GM18520 (cell line): ENCODE measurements around the gene VRK3.
"Not testable (repeated sequence)": the region's sequence is repeated elsewhere in the genome, so short reads cannot be mapped to it uniquely, and the experiment has no call there.

Source experiments
- ATAC-seq: cut with Tn5 transposase; IDR thresholded peaks from one replicate; pipeline ENCODE4 v1.9.1; 2021; ENCODE audit not compliant: unreplicated experiment

VRK3 gene

DNA sequence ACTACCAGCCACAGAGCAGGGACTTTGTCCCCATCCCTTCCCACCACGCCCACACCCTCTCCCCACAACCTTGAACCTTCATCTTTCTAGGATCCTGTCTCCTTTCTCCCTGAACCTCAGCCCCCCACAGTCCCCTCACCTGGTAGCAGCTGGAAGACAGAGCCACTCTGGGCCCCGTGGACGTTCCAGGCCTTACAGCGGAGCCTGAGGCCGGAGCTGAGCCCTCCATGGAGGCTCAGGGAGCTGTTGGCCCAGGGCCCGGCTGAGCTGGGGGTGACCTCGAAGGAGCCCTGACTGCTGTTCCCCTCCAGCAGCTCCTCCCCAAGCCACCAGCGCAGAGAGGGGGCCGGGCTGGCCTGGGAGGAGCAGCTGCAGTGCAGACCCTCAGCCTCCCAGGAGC lies 67.0 kb downstream of the VRK3 start:
- ATAC-seq, result not testable (repeated sequence)

DNA sequence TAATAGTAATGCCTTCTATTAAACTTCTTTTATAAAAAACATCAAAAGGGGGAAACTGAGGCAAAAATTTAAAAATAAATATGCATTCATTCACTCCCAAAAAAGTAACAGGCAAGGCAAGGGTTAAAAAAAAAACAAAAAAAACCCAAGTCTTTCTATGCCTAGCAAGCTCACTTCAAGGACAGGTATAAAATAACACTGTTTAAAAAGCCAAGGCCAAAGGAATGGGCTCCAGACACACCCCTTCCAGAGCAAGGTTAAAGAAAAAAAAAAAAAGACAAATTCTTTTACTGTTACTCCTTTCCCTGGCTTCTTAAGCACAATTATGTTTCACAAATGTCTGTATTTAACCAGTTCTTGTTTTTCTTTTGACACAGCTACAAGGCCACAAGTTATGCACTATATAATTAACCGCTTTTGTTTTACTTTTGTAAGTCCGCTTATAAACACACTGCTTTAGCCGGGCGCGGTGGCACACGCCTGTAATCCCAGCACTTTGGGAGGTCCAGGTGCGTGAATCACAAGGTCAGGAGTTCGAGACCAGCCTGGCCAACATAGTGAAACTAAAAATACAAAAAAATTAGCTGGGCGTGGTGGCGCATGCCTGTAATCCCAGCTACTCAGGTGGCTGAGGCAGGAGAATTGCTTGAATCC lies 67.8 kb downstream of the VRK3 start:
- ATAC-seq, result no peak

DNA sequence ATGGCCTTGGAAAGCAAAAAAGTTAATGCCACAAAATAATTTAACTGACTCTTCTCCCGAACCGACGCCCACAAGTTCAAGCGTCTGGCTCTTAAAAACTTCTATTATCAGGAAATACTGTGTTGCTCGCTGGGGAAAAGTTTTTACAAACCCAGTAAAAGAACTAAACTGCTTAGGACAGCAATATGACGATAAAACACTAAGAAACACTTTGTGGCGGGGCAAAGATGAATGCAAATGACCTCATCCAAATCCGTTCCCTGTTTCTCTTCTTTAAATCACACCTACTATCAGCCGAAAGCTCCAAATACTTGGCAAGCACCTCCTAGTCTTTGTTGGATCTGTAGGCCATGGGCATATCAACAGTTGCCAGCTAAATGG lies 69.1 kb downstream of the VRK3 start:
- no peak for ATAC-seq

DNA sequence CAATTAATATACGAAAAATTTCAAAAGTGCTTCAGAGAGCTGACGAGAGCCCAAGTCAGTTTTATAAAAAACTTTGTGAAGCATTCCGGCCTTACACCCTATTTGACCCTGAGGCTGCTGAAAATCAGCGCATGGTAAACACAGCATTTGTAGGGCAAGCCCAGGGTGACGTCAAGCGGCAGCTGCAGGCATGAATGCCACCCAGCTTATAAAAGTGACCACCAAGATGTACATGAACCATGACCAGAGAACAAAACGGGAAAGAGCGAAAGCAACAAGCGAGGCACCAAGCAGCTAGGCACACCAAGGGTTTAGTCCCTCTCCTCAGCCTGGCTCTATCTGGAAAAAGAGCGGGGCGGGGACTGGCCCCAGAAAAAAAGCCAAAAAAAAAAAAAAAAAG lies 70.2 kb downstream of the VRK3 start:
- no peak for ATAC-seq

DNA sequence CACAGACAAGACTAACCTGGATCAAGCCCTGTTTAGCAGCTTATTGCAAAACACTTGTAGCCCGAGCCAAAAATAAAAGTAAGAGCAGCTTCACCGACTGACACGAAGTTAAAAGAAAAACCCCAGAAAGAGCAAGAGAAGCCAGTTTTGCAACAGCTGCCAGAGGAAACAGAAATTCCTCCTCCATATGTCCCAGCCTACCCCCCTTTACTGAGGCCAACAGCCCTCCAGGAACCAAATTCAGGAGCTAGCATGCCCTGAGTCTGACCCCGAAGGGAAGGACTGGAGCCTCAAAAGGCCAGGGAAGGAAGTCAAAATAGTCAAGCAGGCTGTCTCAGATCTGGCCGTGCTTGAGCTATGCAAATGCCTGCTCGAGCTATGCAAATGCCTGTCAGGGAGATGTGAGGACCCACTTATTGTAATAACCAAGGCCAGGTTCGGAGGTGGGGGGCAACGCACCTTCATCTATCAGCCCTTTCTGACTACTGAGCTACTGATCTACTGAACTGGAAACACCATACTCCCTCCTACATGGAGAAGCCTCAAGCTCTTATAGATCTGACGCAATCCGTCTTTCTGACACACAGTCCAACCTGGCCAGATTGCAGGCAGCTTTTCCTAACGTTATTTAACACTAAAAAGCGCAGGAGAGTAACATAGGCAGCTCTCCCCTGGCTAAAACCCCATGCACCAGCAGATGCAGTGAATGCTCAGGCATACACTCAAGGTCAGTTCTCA lies 70.9 kb downstream of the VRK3 start:
- ATAC-seq, result no peak

DNA sequence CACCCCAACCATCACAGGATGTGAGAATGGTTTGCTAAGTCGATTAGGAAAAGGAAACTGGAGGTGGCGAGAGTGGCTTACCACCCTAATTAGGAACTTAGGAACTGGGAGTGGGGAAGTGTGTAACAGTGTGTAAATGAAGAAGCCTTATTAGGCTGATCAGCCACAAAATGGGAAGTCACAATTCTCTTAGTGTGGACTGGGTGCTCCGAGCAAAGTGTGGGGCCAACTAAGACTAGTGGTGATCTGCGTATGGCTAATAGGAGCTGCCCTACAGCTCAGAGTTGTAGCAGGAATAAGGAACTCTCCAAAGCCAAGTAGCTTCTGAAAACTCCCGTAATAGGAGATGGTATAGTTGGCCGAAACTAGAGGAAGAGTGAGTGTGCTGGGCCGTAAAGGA lies 71.8 kb downstream of the VRK3 start:
- no peak for ATAC-seq

DNA sequence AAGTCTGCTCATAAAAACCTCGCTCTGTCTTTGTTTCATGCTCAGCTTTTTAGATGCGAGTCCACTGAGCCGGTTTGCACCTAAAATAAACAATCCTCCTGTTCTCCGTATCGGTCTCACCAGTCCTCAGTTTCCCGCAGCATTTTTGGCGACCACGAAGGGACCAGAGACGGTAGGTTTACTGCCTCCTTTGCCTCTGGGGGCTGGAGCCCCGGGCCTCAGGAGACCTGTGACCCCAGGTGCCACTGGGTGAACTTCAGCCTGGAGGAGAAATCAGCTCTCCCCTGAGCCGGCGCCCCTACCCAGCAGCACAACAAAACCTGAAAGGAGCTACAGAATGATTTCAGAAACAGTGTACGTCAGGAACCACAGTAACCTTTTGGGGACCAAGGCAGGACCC lies 72.3 kb downstream of the VRK3 start:
- ATAC-seq, result no peak

DNA sequence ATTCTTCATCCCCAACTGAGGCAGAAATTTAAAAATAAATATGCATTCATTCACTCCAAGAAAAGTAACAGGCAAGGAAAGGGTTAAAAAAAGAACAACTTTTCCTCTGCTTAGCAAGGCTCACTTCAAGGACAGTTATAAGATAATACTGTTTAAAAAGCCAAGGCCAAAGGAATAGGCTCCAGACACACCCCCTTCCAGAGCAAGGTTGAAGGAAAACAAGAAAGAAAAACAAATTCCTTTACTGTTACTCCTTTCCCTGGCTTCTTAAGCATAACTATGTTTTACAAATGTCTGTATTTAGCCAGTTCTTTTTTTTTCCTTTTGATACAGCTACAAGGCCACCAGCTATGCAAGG lies 72.7 kb downstream of the VRK3 start:
- no peak for ATAC-seq

DNA sequence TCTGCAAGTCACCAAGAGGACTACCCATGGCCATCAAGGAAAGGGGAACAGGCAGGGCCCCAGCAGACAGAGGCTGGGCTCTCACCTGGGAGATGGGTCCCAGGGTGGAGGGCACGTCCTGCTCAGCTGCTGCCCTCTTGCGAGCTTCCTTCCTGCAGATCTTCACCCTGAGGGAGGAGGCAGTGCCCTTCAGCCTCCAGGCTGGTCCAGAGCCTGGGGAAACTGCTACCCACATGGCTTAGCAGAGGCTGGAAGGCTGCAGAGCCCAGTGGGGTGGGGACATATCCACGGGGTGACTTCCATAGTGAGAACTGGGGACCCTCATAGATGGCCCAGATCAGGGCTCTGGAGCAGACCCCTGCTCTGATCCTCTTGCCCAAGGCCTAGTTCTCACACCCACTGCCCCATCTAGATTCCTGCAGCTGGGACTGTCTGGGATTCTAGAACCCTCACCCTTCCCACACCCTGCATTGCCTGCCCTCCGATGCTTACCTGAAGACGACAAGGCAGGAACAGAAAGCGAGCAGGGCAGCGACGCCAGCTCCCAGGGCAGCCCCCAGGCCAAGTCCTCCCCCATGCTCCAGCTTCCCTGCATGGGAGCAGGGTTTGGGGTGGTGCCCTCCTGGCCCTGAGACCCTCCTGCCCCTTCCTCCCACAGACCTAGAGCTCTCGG lies 73.2 kb downstream of the VRK3 start:
- no peak for ATAC-seq

DNA sequence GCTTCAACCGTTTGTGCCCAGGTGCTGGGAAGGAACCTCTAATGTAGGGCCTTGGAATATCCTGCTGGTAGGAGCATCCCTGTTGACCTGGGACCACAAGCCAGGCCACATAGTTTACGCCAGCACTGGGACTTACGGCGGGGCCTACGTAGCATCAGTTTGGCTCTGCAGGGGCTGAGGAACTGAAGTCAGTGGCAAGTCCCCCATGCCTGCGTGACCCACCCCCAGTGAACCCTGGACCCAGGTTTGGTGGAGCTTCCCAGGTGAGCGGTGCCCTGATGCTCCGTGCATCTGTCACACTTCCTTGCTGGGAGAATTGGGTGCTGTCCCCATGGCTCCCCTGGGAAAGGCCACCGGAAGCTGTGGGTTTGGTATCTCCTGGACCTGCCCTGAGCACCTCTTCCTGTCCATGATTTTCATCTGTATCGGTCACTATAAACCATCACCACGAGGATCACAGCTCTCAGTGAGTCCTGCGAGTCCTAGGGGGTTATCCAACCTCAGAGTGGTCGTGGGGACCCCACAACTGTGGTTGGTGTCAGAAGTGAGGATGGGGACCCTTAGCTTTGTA lies 74.1 kb downstream of the VRK3 start:
- ATAC-seq, result no peak

DNA sequence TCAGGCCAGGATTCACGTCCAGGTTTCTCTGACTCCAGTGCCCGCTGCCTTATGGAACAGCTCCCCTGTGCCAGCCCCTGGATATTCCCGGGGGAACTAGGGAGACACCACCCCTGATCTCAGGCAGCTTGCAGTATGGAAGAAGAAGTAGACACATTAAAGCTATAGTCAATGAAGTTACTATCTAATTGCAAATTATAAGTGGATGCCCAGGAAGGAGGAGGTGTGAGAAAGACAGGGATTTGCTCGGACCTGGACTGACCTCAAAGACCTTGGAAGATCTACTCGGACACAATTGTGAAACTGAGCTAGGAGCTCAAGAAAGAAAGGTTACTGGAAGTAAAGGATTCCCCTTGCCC lies 74.6 kb downstream of the VRK3 start:
- ATAC-seq, result no peak

DNA sequence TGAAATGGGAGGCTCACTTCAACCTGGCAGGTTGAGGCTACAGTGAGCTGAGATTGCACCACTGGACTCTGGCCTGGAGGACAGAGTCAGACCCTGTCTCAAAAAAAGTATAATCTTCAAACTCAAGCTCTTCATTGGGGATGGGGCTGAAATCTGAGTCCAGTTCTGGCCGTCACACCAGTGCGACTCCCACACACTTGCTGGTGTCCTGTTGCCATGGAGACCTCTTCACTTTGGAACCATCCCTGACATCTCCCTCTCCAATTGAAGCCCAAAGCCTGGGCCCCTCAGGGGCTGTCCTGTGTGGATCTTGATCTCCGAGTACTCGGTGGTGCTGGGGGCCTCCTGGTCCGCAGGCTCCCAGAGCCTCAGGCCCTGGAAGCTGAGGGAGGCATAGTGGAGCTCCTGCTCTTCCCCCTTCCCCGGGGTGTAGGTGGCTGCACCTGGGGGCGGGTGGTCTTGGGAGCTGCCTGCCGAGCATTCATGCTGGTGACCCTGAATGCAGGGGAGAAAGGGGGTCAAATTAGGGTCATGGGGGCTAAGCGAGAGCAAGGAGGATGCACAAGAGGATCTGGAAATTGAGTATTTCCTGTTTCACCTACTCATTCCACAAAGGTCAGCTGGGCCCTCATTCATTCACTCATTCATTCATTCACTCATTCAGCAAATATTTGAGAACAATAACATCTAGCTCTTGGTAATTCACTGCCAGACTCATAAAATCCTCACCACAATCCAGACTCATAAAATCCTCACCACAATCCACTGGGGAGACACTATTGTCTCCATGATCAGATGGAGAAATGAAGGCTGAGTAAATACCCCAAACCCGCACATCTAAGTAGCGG lies 75.2 kb downstream of the VRK3 start:
- ATAC-seq, result no peak

DNA sequence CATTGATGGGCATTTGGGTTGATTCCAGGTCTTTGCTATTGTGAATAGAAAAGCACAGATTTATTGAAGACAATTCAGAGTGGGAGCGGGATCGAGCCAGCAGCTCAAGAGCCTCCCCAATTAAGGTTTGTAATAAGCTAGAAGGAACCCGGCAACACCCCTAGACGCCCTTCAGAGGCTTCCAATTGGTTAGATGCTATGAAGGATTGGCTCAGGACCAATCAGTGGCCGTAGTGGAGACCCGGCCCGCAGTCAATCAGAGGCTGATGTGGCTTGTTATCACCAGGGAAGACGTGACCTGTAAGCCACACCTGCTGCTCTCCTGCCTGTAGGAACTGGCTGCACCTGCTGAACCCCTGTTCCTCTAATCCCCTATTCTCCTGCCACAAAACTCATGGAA lies 78.8 kb downstream of the VRK3 start:
- no peak for ATAC-seq

DNA sequence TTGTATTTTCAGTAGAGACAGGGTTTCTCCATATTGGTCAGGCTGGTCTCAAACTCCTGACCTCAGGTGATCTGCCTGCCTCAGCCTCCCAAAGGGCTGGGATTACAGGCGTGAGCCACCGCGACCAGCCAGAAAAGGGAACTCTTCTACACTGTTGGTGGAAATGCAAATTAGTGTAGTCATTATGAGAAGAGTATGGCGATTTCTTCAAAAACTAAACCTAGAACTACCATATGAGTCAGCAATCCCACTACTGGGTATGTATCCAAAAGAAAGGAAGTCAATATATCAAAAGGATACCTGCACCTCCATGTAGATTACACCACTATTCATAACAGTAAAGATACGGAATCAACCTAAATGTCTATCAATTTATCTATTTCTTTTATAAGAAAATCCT lies 80.6 kb downstream of the VRK3 start:
- ATAC-seq, result not testable (repeated sequence)

DNA sequence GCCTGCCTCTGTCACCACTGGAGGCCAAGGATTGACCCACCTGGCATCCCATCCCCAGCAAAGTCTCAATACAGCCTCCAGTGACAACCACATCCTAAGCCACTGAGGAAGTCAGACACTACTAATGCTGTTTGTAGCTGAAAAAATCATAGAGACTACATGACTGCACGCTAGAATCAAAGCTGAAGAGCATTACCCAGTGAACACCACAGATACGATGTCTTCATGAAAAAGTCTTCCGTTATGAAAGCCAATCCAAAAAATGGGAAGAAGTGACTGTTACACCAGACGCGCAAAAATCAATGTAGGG lies 84.7 kb downstream of the VRK3 start:
- no peak for ATAC-seq

DNA sequence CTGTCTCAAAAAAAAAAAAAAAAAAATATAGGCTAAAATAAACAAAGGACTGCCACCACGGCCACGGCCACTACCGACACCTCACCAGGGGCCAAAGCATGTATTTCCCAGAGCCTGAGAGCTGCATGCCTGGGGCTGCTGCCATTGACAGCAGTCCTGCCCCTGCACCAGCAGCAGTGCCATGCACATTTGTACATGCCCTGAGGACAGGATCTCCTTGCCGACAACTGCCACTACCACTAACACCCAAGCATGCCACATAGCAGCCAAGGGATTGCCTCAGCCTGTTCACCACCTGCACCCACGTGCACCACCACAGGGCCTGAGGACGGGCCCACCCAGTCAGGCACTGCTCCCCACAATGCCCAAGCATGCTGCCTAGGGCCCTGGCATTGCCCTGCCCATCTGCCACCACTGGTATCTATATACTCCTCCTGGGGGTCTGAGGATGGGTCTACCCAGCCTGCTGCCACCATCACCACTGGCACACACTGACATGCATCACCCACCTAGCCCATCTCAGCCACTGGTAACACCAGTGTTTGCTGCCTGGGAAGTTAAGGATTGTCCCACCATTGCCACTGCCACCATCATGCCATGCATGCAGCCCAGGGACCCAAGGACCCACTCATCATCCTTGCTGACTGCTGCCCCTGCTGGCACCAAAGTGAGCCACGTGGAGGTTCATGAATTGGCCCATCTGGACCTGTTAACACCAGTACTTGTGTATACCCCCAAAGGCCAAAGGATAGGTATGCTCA lies 85.3 kb downstream of the VRK3 start:
- ATAC-seq, result no peak

DNA sequence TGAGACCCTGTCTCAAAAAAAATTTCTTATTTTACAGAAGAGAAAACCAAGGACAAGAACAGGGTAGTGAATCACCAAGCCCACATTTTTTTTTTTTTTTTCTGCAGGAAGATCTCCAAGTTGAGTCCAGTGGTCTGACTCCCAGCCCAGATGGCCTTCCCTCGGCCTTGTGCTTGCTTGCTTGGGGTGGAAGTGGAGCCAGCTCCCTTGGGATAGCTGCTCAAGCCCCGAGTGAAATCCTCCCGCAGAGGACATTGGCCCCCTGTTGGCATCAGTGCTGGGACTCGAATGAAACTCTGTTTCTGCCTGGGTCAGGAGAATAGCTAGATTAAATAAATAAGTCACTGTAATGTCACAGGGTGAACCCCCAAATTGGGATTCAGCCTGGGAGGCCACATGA lies 86.5 kb downstream of the VRK3 start:
- ATAC-seq, result no peak

DNA sequence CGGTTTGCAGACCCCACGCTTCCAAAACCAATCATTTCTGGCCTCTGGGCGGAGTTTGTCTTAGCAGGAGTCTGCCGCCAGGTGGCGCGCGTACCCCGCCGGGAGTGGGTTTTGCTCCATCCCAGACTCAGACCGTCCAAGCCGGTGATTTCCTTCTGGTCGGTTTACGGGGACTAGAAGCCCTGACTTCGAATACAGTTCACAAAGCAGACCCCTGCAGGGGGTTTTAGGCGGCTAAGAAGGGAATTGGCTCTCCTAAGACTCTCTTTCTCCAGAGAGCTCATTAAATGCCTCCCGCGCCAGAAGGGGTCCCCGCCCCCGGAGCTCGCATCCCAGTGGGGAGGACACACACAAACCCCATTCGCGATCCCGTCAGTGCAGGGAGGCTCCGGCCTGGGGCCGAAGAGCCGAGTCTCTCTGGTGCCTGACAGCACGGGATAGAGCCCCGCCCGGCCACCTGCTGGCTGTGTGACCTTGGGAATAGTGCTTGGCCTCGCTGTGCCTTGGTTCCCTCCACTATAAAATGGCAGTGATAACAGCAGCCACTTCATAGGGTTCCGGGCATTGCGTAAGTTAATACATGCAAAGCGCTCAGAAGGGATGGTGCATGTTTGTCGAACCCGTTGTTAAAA lies 87.3 kb downstream of the VRK3 start:
- no peak for ATAC-seq

DNA sequence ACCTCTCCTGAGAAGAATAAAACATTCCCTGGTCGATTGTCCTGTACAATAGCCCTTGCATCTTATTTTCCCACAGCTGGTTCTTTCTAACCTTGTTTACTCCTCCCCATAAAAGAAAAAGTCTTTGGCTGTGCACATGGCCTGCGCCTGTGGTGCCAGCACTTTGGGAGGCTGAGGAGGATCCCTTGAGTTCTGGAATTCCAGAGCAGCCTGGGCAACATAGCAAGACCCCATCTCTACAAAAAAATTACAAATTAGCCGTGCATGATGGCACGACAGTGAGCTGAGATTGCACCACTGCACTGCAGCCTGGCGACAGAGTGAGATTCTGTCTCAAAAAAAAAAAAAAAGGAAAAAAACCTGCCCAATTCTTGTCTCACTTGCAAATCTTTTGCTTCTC lies 88.6 kb downstream of the VRK3 start:
- ATAC-seq, result no peak

DNA sequence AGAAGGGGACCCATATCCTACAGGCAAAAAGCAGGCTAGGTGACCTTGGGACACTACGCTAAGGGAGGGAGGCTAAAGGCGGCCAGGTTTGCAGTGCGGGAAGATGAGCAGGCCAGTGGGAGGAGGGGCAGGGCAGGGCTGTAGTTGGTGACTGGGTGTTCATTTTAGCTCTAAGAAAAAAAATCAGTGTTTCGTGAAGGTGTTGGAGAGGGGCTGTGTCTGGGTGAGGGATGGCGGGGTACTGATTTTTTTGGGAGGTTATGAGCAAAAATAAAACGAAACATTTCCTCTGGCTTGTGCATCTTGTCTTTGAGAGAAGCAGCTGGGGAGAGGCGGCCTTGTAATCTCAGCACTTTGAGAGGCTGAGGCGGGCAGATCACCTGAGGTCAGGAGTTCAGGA lies 91.5 kb downstream of the VRK3 start:
- ATAC-seq, result no peak
